ENCODE data around the gene MCC. TPM values are rescaled to one million over a fixed set of nuclear protein-coding genes. Genes with fewer than 3 reads are reported as not detected.

MCC gene
- total RNA-seq, 1 donor from 2014 or later = 46.1 TPM

GRCh38 chr5:113118765-113119164 lies 369.5 kb downstream of the MCC start:
- peaks cover 6% of the 10 kb centered on the region for H3K36me3 Mint-ChIP-seq (ENCODE audit: unreplicated experiment)
- no peaks in the 10 kb centered on the region for H3K9me3 Mint-ChIP-seq (ENCODE audit: unreplicated experiment)
- TF ChIP-seq CTCF (IDR thresholded peaks at IDR 0.05; ENCODE audit: partially characterized antibody, unreplicated experiment) = no peak
- peaks cover 3% of the 10 kb centered on the region for H3K27me3 Mint-ChIP-seq (ENCODE audit: unreplicated experiment)
- H3K4me1 Mint-ChIP-seq (ENCODE audit: low read depth, unreplicated experiment) = peaks cover 31% of the 10 kb centered on the region
- DNase-seq = no peak
- no peak overlapping the region for H3K4me3 Mint-ChIP-seq (ENCODE audit: unreplicated experiment)
- peak overlapping the region; percentile 59 for H3K27ac Mint-ChIP-seq (ENCODE audit: unreplicated experiment)

GRCh38 chr5:113118298-113118697 lies 370.0 kb downstream of the MCC start:
- no peaks in the 10 kb centered on the region for H3K9me3 Mint-ChIP-seq (ENCODE audit: unreplicated experiment)
- no peak for DNase-seq
- H3K27ac Mint-ChIP-seq (ENCODE audit: unreplicated experiment) = no peak overlapping the region
- peaks cover 9% of the 10 kb centered on the region for H3K36me3 Mint-ChIP-seq (ENCODE audit: unreplicated experiment)
- H3K4me3 Mint-ChIP-seq (ENCODE audit: unreplicated experiment) = no peak overlapping the region
- peaks cover 27% of the 10 kb centered on the region for H3K4me1 Mint-ChIP-seq (ENCODE audit: low read depth, unreplicated experiment)
- no peak for TF ChIP-seq CTCF (IDR thresholded peaks at IDR 0.05; ENCODE audit: partially characterized antibody, unreplicated experiment)
- H3K27me3 Mint-ChIP-seq (ENCODE audit: unreplicated experiment) = no peaks in the 10 kb centered on the region

GRCh38 chr5:113117543-113118115 lies 370.6 kb downstream of the MCC start:
- Mint-ChIP-seq H3K27ac (ENCODE audit: unreplicated experiment) (peak overlapping the region; percentile 23), H3K4me1 (ENCODE audit: low read depth, unreplicated experiment) (peaks cover 22% of the 10 kb centered on the region), H3K27me3 (ENCODE audit: unreplicated experiment) (no peaks in the 10 kb centered on the region), H3K9me3 (ENCODE audit: unreplicated experiment) (no peaks in the 10 kb centered on the region), H3K4me3 (ENCODE audit: unreplicated experiment) (peak overlapping the region; percentile 9), H3K36me3 (ENCODE audit: unreplicated experiment) (peaks cover 9% of the 10 kb centered on the region)
- TF ChIP-seq CTCF (IDR thresholded peaks at IDR 0.05; ENCODE audit: partially characterized antibody, unreplicated experiment) = no peak
- DNase-seq = no peak

- no peak overlapping the region for H3K27ac Mint-ChIP-seq (ENCODE audit: unreplicated experiment)
- peaks cover 9% of the 10 kb centered on the region for H3K36me3 Mint-ChIP-seq (ENCODE audit: unreplicated experiment)
- H3K4me1 Mint-ChIP-seq (ENCODE audit: low read depth, unreplicated experiment) = peaks cover 21% of the 10 kb centered on the region
- no peak for TF ChIP-seq CTCF (IDR thresholded peaks at IDR 0.05; ENCODE audit: partially characterized antibody, unreplicated experiment)
- no peak for DNase-seq
- H3K27me3 Mint-ChIP-seq (ENCODE audit: unreplicated experiment) = no peaks in the 10 kb centered on the region
- no peak overlapping the region for H3K4me3 Mint-ChIP-seq (ENCODE audit: unreplicated experiment)
- H3K9me3 Mint-ChIP-seq (ENCODE audit: unreplicated experiment) = no peaks in the 10 kb centered on the region
These were observed 372.3 kb downstream of the MCC start for GRCh38 chr5:113115956-113116355.

- Mint-ChIP-seq H3K36me3 (ENCODE audit: unreplicated experiment) (peaks cover 9% of the 10 kb centered on the region), H3K27ac (ENCODE audit: unreplicated experiment) (no peak overlapping the region), H3K27me3 (ENCODE audit: unreplicated experiment) (no peaks in the 10 kb centered on the region), H3K4me1 (ENCODE audit: low read depth, unreplicated experiment) (peaks cover 23% of the 10 kb centered on the region), H3K4me3 (ENCODE audit: unreplicated experiment) (no peak overlapping the region), H3K9me3 (ENCODE audit: unreplicated experiment) (no peaks in the 10 kb centered on the region)
- no peak for TF ChIP-seq CTCF (IDR thresholded peaks at IDR 0.05; ENCODE audit: partially characterized antibody, unreplicated experiment)
- no peak for DNase-seq
These were observed 373.2 kb downstream of the MCC start for GRCh38 chr5:113115061-113115460.
